Kidney (tissue), 14 donors: Measurements from ENCODE around the gene TCF15. TPM values are rescaled to one million over a fixed set of nuclear protein-coding genes. Genes with fewer than 3 reads are reported as not detected.

Source experiments
- DNase-seq, 5 donors: peaks; one replicate each; pipeline ENCODE4 v3.0.0-alpha.2; 2013 to 2020
- FAIRE-seq: peaks from 2 replicates; lab custom pipeline; 2012; peaks lifted over from hg19 to GRCh38; lab: Jason Lieb, UNC
- H3K27ac ChIP-seq, 2 donors: one replicate each; pipeline ENCODE4 v1.7.0; 2013; ENCODE audit warnings: low read depth in 2 of 2, low read length in 2 of 2, inconsistent platforms in 1 of 2
- H3K27me3 ChIP-seq: one replicate; pipeline ENCODE4 v1.7.1; 2013; ENCODE audit warnings: low read length, inconsistent platforms; ENCODE audit not compliant: control insufficient read depth, insufficient read depth
- H3K36me3 ChIP-seq, 3 donors: one replicate each; pipeline versions ENCODE4 v1.7.0 to v1.7.1; 2013; ENCODE audit warnings: low read length in 3 of 3, control low read depth in 1 of 3, inconsistent platforms in 1 of 3; ENCODE audit not compliant: insufficient read depth in 3 of 3, control insufficient read depth in 2 of 3
- H3K4me1 ChIP-seq, 3 donors: one replicate each; pipeline versions ENCODE4 v1.7.0 to v1.7.1; 2013; ENCODE audit warnings: low read length in 3 of 3, inconsistent platforms in 1 of 3, low read depth in 1 of 3; ENCODE audit not compliant: control insufficient read depth in 2 of 3, insufficient read depth in 2 of 3
- H3K4me3 ChIP-seq, 3 donors: one replicate each; pipeline versions ENCODE4 v1.7.0 to v1.8.1; 2013; ENCODE audit warnings: low read length in 3 of 3, control low read depth in 1 of 3, inconsistent platforms in 1 of 3
- H3K9ac ChIP-seq, 3 donors: one replicate each; pipeline versions ENCODE4 v1.7.0 to v1.7.1; 2013; ENCODE audit warnings: low read length in 3 of 3, control low read depth in 1 of 3, inconsistent platforms in 1 of 3
- H3K9me3 ChIP-seq, 3 donors: one replicate each; pipeline versions ENCODE4 v1.7.0 to v1.7.1; 2013; ENCODE audit warnings: low read length in 3 of 3, control low read depth in 1 of 3, inconsistent platforms in 1 of 3; ENCODE audit not compliant: control insufficient read depth in 2 of 3, insufficient read depth in 1 of 3
- intact Hi-C: fragments of 100-400 bp; cut with DNase I; formaldehyde crosslinking; loops from one replicate; pipeline ENCODE4 v1.11.1; 2022
- polyA plus RNA-seq: library from polyadenylated mRNA; stranded (reverse); fragments of 350-450 nt; fragmentation: Illumina TruSeq; extraction: RNeasy Lipid Tissue Mini Kit (QIAGEN cat#74804); gene quantifications from one replicate; pipeline ENCODE4 v1.2.3, GENCODE V29; 2014; ENCODE audit warnings: low read depth, low replicate concordance; ENCODE audit not compliant: insufficient read depth
- total RNA-seq: library from RNA; stranded (reverse); fragmentation: NEBNext Ultra II Directional; extraction: Animal tissue kit (Norgen Biotek cat#: 25700); gene quantifications from one replicate; pipeline ENCODE4 v1.2.1, GENCODE V29; 2021
- TF ChIP-seq, protein P1 (sequence below): IDR thresholded peaks from 3 replicates; pipeline ENCODE4 v1.5.1; 2012; ENCODE audit warnings: mild to moderate bottlenecking, moderate library complexity, borderline replicate concordance; ENCODE audit not compliant: insufficient read depth; ENCODE audit errors: extremely low read depth
- donor health status: control.
- donor health status: control.
- donor health status: control.
- donor health status: control.
- donor health status: control.
- donor health status: DM: yes; HTN: yes; CAD: no.
- donor health status: Normal renal cell carcinoma (clear cell type).

Gene TCF15
- total and polyA plus RNA-seq, 2 donors from 2014 or later, result 0.63 to 1.6 TPM

DNA sequence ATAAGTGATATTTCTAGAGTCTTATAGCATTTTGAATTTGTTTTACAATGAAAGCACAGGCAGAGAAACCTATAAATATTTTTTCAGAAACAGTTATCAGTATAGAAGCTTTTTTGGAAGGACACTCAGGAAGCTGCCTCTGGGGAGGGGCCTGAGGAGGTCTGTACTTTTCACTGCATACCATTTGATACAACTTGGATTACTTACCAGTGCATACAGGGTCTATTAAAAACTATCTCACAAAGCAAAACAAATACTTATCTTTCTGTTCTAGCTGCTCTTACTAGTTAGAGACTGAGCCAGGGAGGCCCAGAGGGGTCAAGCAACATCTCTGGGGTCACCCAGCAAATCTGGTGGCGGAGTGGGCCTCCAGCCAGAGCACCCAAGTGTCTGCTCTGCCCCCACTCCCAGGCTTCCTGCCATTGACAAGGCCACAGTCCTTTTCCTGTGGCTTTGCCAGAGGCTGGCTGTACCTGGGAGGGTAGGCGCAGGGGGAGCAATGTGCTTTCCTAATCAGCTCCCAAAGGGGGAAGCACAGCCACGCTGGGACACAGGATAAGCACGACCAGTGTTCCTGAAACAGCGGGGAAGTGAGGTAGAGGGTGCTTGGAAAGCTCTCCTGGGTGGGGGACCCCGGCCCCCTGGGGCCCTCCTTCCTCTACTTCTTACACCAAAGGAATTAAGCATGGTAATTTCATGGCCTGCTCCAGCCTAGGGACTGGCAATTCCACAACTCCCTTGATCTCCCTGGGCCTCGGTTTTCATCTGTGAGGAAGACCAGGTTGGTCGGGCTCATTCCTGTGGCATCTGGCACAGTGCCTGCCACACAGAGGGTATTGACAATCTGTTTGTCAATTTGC lies 7.8 kb downstream of the TCF15 start:
- Histone ChIP-seq H3K4me3 (no peak overlapping the region), H3K27ac (no peak overlapping the region), H3K27me3 (no peaks in the 10 kb centered on the region), H3K9me3 (no peaks in the 10 kb centered on the region), H3K36me3 (no peaks in the 10 kb centered on the region), H3K4me1 (peaks cover 0 to 2% (median 0%) of the 10 kb centered on the region in 3 donors), H3K9ac (no peak overlapping the region)
- DNase-seq (no peak), FAIRE-seq (no peak)
- TF ChIP-seq, protein P1, sequence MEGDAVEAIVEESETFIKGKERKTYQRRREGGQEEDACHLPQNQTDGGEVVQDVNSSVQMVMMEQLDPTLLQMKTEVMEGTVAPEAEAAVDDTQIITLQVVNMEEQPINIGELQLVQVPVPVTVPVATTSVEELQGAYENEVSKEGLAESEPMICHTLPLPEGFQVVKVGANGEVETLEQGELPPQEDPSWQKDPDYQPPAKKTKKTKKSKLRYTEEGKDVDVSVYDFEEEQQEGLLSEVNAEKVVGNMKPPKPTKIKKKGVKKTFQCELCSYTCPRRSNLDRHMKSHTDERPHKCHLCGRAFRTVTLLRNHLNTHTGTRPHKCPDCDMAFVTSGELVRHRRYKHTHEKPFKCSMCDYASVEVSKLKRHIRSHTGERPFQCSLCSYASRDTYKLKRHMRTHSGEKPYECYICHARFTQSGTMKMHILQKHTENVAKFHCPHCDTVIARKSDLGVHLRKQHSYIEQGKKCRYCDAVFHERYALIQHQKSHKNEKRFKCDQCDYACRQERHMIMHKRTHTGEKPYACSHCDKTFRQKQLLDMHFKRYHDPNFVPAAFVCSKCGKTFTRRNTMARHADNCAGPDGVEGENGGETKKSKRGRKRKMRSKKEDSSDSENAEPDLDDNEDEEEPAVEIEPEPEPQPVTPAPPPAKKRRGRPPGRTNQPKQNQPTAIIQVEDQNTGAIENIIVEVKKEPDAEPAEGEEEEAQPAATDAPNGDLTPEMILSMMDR, result no peak
- intact Hi-C loops, result no loop called here

DNA sequence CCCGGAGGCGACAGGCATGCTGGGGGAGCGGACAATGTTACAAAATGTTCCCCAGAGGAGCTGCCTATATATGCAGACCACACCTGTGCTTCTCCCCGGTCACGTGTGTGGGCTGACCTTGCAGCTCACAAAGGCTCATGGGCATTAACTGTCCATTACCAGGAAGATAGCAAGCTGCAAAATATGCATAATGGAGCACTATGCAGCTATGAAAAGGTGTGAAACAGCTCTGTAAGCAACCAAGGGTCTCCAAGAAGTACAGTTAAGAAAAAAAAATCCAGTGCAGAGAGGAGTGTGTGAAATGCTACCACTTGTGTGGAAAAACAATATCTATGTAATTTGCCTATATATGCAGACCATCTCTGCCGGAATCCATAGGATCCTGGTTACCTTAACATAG lies 9.4 kb downstream of the TCF15 start:
- DNase-seq (no peak), FAIRE-seq (no peak)
- no peak overlapping the region for H3K9ac ChIP-seq
- TF ChIP-seq, protein P1, result no peak
- H3K27ac ChIP-seq, result no peak overlapping the region
- no peaks in the 10 kb centered on the region for H3K36me3 ChIP-seq
- H3K4me3 ChIP-seq, result no peak overlapping the region
- intact Hi-C loops, result no loop called here
- H3K9me3 ChIP-seq, result no peaks in the 10 kb centered on the region
- peaks cover 0 to 2% (median 0%) of the 10 kb centered on the region in 3 donors for H3K4me1 ChIP-seq
- no peaks in the 10 kb centered on the region for H3K27me3 ChIP-seq

DNA sequence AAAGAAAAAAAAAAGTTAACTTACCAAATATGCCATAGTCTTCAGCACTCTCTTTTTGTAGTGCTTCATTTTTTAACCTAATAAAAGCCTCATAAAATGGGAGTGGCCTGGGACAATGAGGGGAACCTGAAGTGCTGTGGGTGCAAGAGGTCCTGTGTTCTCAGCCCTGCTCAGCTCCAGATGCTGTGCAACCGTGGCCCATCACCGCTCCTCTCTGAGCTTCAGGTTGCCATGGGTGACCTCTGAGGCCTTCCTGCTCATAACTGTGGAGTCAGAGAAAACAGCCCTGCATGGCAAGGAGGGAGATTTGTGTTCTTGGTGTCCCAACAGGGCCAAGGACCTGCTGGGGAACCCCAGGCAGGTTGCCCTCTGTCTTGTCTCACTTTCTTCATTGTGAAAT lies 10.0 kb downstream of the TCF15 start:
- no peaks in the 10 kb centered on the region for H3K27me3 ChIP-seq
- no peak overlapping the region for H3K9ac ChIP-seq
- no peaks in the 10 kb centered on the region for H3K9me3 ChIP-seq
- no peak for DNase-seq
- TF ChIP-seq, protein P1, result no peak
- H3K4me1 ChIP-seq, result peaks cover 0 to 2% (median 0%) of the 10 kb centered on the region in 3 donors
- no peak overlapping the region for H3K27ac ChIP-seq
- intact Hi-C loops, result no loop called here
- no peaks in the 10 kb centered on the region for H3K36me3 ChIP-seq
- no peak overlapping the region for H3K4me3 ChIP-seq
- no peak for FAIRE-seq
